ENCODE results near the gene CCBE1.

CCBE1 gene

DNA sequence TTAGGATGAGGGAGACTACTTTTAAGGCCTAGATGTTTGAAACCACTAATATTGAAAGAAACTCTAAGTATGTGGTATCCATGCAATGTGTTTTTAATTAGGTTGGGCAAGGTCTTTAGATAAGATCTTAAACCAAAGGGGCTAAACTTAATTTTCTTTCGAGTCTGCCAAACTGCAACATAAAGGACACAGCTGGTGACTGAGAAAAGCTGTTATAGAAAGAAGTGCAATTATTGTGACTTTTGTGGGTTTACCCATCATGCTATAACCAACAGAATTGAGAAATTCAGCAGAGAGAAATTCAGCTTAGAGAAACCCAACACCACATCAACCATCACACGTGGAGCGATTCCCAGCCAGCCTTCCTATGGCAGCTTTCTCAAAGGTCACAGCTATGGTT, 218.6 kb downstream of the CCBE1 start:
- DNase-seq, result no peak

DNA sequence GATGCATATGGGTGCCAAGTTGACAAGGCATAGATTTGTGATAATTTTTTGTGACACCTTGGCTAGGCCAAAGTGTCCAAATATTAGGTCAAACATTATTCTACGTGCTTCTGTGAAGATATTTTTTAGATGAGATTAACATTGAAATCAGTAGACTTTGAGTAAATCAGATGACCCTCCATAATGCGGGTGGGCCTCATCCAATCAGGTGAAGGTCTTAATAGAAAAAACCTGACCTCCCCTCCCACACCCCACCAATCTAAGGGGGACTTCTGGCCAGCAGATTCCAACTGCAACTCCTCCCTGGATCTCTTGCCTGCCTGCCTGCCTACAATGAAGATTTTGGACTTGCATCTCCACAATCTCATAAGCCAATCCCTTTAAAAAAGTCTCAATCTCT, 219.4 kb downstream of the CCBE1 start:
- no peak for DNase-seq

DNA sequence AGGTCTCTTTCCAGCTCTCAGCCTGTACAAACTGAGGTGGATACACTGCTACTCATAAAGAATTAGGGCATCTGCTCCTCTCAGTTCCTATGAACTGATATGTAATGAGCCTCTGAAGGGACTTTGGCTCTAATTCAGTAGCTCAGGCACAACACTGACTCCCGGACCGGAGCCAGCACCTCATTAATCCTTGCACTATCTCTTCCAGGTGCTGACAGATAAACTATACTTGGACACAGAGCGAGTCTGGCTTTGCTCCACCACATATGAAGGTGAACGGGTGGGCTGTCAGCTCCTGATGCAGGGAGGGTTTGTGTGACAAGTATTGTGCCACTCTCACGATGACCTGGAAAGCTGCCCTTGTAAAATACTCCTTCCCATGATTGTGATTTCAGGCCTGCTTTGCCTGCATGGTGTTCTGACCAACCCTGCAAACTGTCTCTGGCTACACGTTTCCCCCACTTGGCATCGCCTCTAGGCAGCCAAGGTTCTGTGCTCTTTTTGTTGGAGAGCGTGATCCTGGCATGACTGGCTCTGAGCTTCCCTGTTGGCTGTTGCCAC, 226.6 kb downstream of the CCBE1 start:
- no peak for DNase-seq

DNA sequence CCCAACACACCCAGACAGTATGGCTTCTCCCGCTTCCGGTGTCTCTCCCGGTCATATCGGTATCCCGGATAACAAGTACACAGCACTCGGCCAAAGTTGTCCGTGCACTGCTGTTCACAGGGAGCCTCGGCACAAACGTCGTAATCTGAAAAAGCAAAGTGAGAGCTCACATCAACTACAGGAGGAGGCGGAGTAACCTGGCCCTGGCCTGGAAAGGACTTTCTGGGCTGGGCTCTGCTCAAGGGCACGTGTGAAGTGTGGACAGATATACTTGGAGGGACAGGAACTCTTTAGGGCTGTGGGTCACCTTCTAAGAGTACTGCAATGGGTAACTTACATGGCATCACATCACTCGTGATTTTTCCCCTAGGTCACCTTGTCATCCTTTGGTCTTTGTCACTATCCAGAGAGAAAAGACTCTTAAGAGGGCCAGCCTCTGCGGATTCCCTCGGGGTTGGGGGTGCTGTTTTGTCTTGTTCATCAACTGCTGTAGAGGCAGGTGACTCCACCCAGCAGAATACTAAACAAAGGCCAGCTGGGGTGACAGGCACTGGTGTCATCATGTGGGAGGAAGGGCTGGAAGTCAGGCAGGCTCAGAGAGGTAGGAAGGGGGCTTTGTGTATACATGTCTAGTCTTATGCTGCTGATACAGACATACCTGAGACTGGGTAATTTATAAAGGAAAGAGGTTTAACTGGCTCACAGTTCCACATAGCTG, 227.6 kb downstream of the CCBE1 start:
- no peak for DNase-seq

DNA sequence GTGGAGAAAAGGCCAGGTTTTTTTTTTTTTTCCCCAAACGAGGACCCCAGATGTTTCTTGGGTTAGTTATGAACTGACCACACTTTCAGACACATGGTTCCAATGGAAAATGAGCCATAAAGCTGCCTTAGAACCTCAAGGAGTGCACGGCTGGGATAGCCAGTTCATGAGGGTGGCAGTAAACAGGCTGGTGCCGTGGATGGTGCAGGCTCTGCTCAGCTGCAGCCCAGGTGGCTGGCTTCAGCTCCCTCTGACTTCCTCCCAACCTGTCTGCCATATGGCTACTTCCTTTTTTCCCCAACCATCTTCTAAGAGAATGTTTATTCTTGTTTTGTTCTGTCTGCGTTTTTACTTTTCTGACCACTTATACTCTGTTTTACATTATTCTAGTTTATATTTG, 228.4 kb downstream of the CCBE1 start:
- DNase-seq, result no peak

DNA sequence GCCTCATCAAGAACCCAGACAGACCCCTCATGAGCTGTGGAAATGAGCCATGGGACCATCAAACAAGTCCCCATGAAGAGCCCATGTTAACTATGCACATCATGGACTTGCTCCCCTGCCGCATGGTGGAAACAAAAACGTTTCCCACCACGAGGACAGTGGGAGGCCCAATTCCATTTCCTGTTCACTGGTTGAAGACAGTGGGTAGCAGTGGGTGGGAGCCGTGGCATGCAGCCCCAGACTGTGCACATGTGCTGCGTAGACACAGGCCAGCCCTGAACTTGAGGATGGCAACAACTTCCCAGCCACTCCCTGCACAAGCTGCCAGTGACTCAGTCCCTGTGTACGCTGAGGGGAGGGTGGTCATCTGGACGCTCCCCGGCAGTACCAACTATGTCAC, 229.7 kb downstream of the CCBE1 start:
- no peak for DNase-seq

DNA sequence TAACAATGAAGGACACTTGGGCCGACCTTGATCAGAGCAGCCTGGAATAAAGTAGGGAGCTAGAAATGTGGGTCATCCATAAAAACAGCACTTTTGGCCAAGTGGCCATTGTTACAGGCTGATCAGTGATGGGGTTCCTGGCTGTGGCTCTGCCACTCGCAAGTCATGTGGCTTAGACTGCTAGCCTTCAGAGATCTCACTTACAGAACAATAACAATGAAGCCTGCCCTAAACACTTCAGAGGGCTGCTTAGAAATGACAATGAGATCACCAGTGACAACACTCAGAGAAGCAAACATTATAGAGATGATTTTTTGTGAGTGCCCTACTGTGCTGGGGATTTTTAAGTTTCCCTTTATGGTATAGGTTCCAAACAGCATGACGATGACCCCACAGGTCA, 230.2 kb downstream of the CCBE1 start:
- no peak for DNase-seq

DNA sequence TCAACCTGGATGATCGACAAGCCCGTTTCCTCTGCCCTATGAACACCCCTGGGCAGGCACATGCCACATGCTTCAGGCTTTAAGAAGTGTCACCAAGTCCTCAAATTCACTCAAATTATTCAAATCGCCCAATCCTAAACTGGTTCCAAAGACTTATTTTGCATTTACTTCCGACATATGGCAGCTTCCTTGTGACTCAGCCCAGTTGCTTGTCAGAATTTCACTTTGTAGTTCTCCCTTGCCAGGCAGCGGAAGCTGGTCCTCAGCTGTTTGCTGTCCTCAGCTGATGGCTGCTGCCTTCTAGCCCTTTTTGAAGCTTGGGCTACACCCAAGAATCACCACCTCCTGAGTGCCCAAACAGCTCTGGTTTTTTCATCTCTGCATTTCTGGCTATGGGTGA, 232.7 kb downstream of the CCBE1 start:
- DNase-seq, result no peak

DNA sequence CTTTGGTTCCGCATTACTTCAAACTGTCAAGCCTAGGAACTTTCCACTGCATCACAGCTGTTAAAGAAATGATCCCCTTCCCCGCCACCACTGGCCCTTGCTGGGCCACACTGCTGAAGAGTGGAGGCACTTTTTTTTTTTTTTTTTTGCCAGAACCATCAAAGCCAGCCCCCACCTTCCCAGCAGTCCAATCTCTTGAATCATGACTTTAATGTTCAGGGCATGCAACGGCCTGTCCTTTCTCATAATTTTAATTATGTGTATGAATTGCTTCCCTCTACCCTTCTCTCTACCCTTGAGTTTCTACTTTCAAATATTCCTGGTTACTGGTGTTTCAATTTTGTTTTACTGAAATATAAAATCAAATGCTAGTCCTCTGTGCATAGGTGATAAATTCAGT, 236.1 kb downstream of the CCBE1 start:
- no peak for DNase-seq

DNA sequence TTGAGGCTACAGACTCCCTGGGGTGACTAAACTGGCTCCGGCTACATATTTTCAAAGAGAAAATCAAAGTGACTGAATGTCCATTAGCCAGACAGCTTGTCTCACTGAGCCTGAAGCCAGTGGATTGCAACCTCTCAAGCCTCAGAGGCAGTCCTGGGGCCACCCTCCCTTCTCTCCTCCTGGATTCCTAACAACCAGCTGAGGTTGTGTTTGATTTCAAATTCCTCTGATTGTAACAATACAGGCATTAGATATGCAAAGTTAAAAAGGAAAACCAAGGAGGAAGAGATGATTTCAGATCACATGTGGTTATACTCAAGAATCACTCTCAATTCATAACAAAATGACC, 237.2 kb downstream of the CCBE1 start:
- DNase-seq, result no peak

DNA sequence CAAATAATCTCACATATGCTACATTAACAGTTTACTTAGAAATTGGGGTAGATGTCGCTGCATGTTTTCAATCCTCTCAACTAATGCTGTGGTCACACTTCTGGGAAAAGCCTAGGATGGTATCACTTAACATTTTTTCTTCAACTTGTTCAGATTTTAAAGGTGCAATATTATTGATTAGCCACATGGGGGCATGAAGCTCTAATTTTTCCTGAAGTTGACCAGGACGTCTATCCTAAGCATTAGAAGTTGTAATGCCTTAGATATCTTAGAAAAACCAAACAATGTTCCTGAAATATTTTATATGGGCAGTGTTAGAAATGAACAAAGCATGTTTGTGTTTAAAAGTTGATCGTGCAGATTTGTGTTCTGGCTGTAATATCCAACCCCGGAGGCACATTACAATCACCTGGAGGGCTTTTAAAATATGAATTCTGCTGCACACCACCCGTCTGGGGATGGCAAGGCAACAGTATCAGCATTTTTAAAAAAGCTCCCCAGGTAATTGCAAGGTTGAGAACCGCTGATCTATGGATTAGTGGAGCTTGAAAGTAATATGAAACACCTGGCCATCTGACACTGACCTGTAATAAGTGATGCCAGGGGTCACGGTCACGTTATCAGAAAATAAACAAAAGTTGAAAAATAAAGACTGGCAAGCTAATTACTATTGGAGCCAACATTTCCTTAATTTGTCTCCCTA, 237.7 kb downstream of the CCBE1 start:
- no peak for DNase-seq

DNA sequence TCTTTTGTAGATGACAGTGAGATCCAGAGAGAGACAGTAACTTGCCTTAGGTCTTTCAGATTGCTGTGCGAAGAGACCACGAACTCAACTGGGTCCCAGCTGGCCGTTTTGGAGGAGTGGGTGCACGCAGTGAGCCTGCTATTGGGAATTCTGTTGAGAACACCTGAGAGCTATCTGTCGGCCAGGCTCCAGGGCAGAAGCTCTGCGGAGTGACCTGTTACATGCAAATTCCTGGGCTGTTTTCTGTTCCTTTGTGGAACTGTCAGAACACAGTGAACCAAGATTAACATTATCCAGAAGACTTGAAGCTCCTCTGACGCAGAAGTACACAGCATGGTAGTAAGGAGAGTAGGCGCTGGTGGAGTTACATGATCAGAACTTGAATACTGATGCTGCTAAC, 238.6 kb downstream of the CCBE1 start:
- no peak for DNase-seq

DNA sequence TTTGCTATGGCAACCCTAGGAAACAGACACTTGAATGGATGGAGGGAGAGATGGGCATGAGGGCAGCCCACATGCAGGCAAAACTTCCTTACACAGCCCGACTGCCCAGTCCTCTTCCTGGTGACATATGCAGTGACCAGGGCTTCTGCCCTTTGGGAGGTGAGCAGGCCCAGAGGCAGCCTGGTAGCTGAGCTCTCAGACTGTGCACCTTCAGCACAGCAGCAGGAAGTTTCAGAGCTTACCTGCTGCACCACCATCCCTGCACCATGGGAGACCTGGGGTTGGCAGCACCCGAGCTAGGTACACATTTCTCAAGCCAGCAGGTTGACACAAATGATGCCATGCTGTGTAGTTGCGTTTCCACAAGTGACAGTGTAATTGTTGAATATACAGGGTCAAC, 240.6 kb downstream of the CCBE1 start:
- DNase-seq, result no peak

DNA sequence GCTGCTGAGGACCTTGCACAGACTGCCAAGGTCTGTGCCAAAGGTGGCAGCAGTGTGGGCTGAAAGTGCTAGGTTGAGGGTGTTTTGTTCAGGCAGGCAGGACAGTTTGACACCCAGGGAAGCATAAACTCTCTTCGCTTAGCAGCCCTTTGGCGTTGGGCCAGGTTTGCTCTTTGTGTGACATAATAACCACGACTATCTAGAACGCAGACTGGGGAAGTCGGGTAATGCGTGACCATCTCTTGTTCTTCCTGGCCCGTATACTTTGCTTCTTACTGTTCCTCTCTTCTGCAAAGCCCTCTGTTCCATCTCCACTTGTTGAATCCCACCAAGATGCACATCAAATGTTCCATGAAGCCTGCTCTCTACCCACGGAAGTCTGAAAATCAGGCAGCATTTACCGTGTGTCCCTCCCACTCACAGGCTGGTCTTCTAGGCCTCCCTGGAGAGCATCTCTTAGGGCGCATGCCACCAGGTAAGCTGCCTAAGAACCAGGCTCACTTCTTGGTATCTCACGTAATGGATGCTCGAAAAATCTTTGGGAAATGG, 241.4 kb downstream of the CCBE1 start:
- no peak for DNase-seq

DNA sequence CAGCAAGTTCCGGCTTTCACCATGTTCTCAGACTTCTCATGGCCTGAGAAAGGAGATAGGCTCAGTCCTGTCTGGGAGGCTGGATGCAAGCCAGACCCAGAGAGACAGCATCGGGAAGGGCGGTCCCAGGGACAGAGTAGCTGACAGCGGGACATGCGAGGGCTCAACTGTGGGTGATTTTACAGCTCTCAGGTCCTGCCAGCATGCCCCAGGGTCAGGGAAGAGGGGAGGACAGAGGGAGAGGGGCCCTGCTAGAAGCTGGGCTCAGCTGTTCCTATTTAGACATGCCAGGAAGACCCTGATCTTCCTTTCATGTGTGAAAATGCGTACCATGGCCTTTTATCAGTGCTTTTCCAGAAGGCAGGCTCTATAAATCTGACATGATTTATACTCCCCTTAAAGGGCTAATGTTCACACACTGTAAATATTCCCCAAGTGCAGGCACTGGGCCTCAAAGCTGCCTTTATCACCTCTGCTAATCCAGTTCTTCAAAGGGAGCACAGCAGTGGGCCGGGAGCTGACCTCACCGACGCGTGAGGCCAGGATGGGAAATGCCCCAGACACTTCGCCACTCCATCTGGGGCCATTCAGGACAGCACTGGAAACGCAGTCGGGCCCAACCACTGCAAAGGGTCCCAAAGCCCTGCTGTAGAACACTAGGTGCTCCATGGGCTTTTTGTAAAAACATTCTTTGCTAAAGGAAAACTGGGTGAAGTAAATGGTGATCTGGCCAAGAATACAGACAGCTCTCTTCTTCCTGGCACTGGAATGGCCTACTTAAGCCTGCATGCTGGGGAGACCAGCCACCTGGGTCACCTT, 242.1 kb downstream of the CCBE1 start:
- DNase-seq, result no peak

DNA sequence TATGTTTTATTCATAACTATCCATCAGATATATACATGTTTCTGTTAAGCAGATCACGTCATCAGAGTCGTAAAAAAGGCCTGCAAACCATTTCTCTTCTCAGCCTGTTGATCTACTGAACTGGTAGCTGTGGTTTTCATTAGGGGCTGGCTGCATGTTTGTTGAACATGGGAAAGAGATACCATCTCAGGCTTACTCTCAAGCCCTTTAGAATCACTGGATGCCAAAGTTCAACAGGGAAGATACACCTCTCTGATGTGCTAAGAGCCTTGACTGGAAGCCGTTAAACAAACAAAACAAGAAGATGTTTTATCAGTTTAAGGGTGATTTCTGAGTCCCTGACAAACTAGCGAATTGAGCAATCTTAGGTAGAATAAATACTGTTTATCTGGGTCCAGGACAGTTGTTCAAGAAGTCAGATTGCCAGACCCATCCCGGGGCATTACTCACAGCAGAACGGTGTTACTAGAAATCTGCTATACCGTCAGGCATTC, 243.7 kb downstream of the CCBE1 start:
- no peak for DNase-seq

DNA sequence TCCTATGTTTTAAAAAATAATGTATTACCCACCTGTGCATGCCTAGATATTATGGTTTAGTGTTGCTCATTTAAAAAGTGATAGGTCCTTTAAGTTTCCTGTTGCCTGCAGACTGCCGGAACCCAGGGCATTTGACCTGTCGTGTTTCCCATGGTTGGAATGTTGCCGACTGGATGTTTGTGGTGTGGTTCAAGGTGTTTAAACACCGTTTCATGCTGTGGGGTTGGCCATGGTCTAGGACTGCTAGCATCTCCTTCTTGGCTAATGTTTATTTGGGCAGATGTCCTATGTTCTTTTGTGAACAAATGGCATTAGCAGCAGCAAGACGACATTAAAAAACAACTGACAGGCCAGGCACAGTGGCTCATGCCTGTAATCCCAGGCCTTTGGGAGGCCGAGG, 245.3 kb downstream of the CCBE1 start:
- DNase-seq, result no peak

DNA sequence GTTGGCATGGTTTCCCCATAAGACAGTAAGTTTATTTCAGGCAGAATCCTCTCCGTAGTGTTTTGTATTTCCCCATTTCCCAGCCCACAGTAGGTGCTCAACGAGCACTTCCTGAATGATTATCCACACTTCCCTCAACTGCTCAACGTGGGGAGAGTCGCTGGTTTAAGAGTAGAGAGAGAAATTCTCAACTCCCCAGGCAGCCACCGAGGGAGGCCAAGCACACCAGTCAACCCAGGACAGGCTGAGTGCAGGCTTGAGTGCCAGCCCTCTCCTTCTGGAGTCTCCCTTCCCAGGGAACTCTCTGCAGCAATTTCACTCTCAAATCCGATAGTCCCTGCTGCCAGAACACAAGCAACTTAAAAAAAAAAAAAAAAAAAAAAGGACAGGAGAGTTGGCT, 246.2 kb downstream of the CCBE1 start:
- DNase-seq, result no peak

DNA sequence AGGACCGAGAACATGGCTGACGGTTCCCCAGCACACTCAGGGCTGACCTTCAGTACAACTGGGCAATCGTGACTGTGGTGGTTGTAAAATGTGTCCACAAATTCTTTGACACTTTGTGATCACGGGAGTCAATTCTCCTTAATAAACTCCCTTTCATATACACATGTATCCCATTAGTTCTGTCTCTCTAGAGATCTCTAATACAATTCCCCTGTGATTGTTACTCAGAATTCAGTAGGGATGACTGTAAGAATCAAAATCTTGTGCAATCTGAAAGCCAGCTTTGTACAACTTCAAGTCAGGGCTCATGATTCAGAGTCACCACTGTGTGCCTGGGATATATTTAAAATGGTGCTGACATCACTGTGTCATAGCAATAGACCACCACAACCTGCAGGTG, 248.7 kb downstream of the CCBE1 start:
- DNase-seq, result no peak

DNA sequence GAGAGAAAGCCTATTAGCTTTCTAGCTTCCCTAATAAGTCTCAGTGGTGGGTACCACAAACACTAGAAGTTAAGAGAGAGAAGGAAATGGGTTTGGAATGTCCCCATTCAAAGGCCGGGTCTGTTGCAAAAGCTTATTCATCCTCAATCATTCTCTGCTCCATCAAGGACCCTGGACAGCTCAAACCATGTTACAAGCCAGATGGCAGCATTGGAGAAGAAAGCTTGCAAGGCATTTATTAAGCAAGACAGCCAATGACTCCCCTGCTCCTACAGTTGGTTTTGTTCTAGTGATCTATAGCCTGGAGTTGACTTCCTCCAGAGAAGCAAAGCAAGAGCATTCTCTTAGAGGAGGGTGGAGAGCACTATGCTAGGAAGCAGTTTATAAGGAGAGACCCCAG, 251.2 kb downstream of the CCBE1 start:
- no peak for DNase-seq

DNA sequence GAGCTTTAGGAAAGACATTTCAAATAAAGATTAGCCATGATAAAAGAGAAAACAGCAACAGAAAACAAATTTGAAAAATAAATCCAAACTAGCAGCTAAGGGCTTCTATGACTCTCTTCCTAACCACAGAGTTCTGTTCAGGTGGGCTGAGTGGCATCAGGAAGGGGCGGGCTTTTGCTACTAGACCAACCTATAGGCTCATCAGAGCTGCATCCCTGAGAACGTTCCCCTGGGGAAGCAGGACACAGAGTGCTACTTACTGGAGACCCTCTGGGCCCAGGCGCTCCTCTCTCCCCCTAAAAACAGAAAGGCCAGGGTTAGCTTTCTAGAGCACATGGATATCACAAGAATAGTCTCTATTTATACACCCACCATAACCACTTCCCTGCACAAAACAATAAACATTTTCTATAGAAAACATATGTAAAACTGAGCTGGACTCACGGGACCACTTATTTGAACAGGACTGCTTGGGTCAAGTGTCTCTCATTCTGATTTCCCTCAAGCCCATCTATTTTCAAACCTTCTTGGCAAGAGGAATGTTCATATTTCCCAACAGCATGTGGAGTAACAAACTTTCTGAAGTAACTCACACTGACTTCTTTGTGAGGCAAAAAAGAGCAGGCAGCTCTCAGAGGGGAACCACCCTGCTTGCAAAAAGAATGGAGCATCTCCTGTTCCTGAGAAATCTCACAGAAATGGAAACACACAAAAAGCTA, 259.2 kb downstream of the CCBE1 start:
- no peak for DNase-seq

DNA sequence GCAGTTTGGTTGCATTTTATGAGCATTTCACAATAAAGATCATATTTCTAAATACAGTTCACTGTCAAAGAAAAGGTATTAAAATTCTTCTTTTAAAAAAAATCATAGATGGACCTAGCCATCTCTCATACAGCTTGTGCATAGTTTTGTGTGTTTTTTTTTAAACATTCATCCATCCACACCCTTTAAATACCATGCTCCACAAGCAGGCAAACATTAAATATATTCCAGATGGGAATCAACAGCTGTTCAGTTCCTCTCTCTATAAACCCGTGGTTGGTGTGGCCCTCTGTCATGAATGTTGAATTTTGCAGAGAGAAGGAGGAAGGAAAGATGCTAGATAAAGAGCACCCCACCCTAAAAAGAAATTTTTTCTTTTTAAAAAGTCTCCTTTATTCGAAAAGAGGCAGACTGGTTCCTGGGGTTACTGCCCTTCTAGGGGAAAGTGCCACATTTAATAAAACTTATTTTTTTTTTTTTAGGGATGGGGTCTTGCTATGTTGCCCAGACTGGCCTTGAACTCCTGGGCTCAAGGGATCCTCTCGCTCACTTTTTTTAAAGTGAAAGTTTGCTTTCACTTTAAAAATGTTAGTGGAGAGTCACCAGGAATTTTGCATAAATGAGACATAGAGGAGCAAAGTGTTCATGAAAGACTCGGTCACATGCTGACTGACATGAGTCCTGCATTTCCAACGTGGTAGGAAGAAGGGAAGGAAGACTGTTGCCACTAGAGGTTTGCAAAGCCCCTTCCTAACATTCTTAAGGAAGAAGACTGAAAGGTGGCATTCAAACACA, 264.2 kb downstream of the CCBE1 start:
- no peak for DNase-seq

All from 8988T (cell line).